HEK293 (cell line): ENCODE measurements around the gene UGGT2.

ENCODE experiments used
- CTCF ChIP-seq: fragments of 450-650 bp; formaldehyde crosslinking; IDR thresholded peaks from 2 replicates; pipeline ENCODE4 v1.5.1; 2016; ENCODE audit warnings: missing biosample characterization, missing genetic modification characterization
- GLIS2 ChIP-seq: fragments of 450-650 bp; formaldehyde crosslinking; IDR thresholded peaks from 2 replicates; pipeline ENCODE4 v1.5.1; 2016; ENCODE audit warnings: missing biosample characterization, missing genetic modification characterization
- REST ChIP-seq: fragments of 450-650 bp; formaldehyde crosslinking; IDR thresholded peaks from 2 replicates; pipeline ENCODE4 v1.5.1; 2016; ENCODE audit warnings: missing biosample characterization, missing genetic modification characterization
- ZBTB44 ChIP-seq: fragments of 450-650 bp; IDR thresholded peaks from 2 replicates; pipeline ENCODE4 v1.5.1; 2018; ENCODE audit warnings: missing biosample characterization, mild to moderate bottlenecking, missing genetic modification characterization
- ZNF175 ChIP-seq: fragments of 450-650 bp; formaldehyde crosslinking; IDR thresholded peaks from 2 replicates; pipeline ENCODE4 v1.5.1; 2016; ENCODE audit warnings: missing biosample characterization, missing genetic modification characterization
- ZNF311 ChIP-seq: fragments of 450-650 bp; formaldehyde crosslinking; IDR thresholded peaks from 2 replicates; pipeline ENCODE4 v1.5.1; 2017; ENCODE audit warnings: missing biosample characterization, missing genetic modification characterization, borderline replicate concordance
- ZNF335 ChIP-seq: fragments of 450-650 bp; formaldehyde crosslinking; conservative IDR thresholded peaks from 2 replicates; pipeline ENCODE4 v1.5.1; 2016; ENCODE audit warnings: missing biosample characterization, missing genetic modification characterization
- ZNF488 ChIP-seq: fragments of 450-650 bp; formaldehyde crosslinking; IDR thresholded peaks from 2 replicates; pipeline ENCODE4 v1.5.1; 2016; ENCODE audit warnings: missing biosample characterization, missing genetic modification characterization
- ZNF513 ChIP-seq: fragments of 450-650 bp; IDR thresholded peaks from 2 replicates; pipeline ENCODE4 v1.5.1; 2018; ENCODE audit warnings: missing biosample characterization, missing genetic modification characterization
- ZNF548 ChIP-seq: fragments of 450-650 bp; formaldehyde crosslinking; IDR thresholded peaks from 2 replicates; pipeline ENCODE4 v1.5.1; 2016; ENCODE audit warnings: missing biosample characterization, missing genetic modification characterization

GRCh38 chr13:95896301-95896700, 156.9 kb downstream of the UGGT2 start:
- no peak for TF ChIP-seq CTCF (tag by site-specific recombination)
- TF ChIP-seq ZNF488 (tag by site-specific recombination) = no peak
- no peak for TF ChIP-seq ZNF335
- TF ChIP-seq ZBTB44 (tag by site-specific recombination) = no peak
- no peak for TF ChIP-seq ZNF513 (tag by site-specific recombination)
- no peak for TF ChIP-seq ZNF311 (tag by site-specific recombination)
- TF ChIP-seq GLIS2 = no peak
- TF ChIP-seq ZNF175 (tag by site-specific recombination) = no peak
- TF ChIP-seq ZNF548 = no peak
- no peak for TF ChIP-seq REST
